GM18870 (cell line): ENCODE measurements around the gene KCNIP1.
A peak's percentile ranks its signal among the peaks of the same experiment; 100 is the strongest.

ENCODE experiments used
- ATAC-seq: cut with Tn5 transposase; IDR thresholded peaks from one replicate; pipeline ENCODE4 v1.9.1; 2021; ENCODE audit warnings: moderate library complexity; ENCODE audit not compliant: unreplicated experiment

KCNIP1 gene

DNA sequence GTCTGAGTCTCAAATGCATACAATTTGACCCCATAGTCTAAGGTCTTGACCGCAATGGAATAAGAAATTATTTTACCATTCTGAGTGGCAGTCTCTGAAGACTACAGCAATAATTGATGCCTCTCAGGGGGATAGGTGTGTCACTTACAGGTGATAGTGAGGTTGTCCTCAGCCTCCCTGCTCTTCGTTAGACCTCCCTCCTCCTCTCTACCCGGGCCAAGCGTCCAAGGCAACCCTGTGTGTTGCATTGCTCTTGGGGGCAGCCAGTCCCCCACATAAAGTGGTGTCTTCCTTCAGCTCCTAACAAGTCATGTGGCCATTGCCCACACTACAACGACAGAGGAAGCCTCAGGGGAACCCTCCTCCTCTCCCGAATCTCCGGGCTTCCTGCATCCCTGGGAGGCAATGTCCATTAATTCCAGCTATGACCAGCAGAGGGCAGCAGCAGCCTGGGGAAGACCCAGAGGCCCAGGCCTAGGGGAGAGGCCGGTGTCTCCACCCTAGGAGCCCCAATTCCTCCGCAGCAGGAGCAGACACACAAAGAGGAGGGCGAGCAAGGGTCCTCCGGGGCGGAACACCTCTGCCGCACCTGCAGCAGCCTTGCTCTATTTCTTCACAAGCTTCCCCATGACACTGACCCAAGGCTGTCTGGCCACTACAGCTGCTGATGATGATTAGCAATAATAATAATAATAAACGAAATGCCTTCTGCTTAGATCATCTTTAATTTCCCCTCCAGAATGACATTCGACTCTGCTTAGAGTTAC is 134.8 kb downstream of the KCNIP1 start:
- ATAC-seq = peak; percentile 60

DNA sequence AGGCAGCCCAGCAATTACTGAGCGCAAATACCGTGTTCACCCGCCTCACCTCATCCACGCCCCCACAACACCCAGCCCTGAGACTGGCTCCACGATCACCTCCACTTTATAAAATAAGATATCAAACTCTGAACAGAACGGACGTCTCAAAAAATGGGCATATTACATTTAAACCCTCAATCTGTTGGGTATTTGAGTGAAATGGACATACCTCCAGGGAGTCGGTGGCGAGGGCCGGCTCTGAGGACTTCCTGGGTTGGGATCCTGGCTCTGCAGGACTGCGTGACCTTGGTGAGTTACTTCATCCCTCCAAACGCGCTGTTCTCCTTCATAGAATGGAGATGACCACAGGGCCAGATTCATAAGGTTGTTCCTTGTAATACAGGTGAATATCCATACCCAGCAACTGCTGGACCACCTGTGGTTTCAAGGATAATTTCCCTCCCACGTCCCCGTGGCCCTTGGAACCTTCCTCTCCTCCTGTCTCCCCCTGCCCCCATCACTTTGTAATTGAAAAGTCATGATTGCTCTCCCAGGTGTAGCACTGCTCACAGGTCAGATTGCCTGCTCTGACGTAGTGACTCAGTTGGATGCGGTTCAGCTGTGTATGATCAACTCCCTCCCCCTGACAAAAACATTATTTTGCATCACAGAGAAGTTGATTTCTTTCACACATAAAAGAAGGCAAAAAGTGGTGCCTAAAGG is 135.6 kb downstream of the KCNIP1 start:
- ATAC-seq = no peak

DNA sequence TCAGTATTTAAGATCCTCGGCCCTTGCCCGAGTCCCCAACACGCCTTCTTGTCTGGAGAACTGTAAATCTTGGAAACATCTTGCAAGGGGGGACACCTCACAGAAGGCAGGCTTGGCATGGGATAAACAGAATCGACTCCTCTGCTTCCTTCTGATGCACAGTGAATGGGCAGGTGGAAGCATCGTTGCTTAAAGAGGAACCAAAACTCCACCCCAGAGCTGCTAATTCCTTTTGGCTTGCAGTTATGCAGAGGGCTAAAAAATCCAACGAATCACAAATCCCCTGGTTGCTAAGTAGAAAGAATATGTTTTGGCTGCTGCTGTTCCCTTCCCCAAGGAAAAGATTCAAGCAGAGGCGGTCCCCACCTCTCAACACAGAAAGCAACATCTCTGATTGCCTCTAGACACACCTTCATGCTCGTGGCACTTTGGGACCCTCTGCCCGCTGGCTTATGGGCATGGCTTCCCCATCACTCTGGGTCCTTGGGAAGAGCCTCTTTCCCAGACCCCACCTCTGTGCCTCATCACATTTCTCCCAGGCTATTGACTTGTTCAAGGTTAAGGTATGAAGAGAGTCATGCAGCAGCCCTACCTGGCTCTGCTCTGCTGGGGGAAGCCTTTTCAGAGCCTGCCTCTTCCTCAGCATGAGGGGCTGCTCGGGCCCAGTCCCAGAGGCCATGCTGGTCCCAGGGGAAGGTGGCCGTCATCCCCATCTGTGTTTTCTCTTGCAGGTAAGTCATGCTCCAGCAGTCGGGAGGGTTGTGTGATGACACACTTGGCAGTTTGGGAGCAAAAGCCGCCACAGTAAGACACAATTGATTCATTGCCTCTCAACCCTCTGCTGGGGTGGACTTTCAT is 137.1 kb downstream of the KCNIP1 start:
- ATAC-seq = no peak

DNA sequence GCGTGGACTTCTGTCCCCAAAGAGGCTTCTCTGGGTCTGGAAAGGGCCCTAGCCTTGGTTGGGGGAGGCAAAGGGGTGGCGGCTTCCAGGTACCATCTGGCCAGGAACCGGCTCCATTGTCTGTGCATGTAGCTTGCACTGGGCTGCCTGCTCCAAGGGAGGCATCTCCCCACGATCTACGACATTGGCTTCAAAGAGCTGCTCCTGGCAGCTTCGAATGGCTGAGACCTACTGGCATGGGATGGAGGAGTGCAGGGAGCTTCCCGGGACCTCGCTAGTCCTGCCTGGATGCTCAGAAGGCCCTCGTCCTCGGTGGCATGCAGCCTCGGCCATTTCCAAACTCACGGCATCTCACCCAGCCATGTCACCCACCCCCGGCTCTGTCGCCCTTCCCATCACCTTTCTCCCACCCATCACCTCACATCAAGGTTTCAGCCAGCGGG is 137.8 kb downstream of the KCNIP1 start:
- ATAC-seq = no peak

DNA sequence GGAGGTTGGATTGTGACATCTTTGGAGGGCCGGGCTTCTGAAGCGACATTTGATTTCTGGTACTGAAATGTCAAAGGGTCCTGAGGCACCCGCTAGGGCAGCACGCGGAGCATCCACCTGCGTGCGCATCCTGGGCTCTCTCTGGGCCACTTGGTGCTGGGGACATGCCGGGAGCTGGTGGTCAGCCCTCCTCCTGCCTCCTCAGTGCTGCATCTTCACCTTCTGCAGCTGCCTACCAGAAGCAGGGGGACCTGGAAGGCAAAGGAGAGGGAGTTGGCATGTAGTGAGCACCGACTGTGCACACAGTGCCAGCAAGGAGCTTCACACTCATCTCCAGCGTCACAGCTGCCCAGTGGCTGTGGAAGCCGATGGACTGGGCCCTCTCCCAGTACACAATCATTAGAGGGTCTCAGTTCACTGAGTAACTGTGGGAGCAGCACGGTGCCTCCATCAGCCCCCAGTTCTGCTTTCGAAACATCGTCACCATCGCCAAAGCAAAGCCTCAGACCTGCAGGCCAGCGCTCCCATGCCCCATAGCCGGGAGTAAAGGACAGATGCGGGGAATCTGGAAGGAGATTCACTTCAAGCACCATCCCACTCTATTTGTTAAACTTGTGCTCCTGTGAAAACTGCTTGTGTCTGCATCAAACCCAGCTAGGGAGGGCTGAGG is 138.4 kb downstream of the KCNIP1 start:
- ATAC-seq = no peak

DNA sequence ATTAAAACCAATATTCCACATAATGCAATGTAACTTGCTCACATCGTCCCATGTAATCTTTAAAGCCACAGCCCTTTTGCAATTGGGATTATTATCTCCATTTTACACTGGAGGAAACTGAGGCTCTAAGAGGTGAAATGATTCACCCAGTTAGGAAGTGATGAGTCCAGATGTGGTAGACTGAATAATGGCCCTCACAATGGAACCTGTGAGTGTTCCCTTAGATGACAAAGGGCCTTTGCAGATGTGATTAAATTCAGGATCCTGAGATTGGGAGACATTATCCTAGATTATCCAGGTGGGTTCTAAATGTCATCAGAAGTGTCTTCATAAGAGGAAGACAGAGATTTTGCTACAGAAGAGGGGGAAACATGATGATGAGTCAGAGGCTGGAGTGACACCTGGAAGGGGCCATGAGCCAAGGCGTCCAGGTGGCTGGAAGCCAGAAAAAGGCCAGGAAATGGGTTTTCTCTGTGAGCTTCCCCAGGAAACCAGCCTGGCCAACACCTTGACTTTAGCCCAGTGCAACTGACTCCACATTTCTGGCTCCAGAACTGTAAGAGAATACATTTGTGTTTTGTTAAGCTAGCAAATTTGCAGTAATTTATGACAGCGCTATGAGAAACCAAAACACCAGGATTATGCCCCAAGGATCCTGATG is 139.1 kb downstream of the KCNIP1 start:
- no peak for ATAC-seq

DNA sequence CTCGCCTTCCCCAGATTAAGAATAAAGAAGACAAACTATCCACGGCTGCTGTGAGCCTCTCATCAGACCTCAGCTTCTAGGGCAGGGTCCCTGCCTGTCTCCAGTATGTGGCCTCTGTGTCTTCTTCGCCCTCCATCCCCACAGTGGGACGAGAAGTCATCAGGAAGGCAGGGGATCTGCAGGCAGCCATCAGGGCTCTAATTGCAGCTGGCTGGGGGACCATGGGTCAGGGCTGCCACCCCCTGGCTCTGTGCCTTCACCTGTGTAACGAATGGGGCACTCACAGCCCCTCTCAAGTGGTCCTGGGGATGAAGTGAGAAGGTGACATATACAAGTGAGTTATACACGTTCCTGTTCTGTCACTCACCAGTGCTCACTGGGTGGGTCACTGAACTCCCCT is 139.8 kb downstream of the KCNIP1 start:
- ATAC-seq = no peak

DNA sequence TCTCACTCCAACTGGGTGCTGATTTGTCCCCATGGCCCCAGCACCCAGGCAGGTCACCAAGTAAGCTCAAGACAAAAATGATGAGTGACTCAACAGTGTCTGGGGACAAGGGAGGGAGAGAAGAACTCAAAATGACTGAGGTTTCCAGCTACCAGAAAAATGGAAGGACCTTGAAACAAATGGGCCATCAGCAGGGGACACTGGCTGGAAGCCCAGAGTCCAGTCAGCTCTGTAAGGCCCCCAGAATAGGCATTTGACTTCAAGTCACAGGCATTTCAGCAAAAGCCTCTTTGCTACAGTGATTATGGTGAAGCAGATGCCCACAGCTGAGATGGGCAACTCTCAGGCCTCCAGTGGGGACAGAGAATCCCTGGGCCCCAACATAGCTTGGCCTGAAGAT is 140.7 kb downstream of the KCNIP1 start:
- ATAC-seq = no peak

DNA sequence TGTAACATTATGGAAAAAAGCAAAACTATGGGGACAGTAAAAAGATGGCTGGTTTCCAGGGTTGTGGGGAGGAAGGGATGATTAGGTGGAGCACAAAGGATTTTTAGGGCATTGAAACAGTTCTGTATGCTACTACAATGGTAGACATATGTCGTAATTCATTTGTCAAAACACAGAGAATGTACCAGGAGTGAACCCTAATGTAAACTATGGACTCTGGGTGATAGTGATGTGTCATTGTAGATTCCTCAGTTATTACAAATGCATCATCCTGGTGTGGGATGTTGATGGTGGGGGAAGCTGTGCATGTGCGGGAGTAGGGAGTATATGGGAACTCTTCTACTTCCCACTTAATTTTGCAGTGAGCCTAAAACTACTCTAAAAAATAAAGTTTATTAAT is 144.7 kb downstream of the KCNIP1 start:
- no peak for ATAC-seq

DNA sequence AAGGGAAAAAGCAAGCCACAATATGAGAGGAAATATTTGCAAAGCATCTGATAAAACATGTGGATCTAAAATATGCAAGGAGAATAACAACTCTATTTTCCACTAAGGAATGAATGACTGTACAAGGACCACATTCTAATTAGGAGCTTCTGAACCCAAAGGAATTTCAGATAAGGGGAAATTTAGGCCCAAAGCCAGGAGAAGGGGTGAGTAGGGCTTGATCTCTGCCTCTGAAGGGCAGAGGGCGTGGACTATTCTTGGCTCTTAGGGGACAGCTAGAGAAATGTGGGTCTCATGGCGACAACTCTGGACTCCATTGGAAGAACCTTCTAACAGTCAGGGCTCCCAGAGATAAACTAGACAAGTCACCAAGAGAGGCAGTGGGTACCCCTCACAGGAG is 147.0 kb downstream of the KCNIP1 start:
- no peak for ATAC-seq

DNA sequence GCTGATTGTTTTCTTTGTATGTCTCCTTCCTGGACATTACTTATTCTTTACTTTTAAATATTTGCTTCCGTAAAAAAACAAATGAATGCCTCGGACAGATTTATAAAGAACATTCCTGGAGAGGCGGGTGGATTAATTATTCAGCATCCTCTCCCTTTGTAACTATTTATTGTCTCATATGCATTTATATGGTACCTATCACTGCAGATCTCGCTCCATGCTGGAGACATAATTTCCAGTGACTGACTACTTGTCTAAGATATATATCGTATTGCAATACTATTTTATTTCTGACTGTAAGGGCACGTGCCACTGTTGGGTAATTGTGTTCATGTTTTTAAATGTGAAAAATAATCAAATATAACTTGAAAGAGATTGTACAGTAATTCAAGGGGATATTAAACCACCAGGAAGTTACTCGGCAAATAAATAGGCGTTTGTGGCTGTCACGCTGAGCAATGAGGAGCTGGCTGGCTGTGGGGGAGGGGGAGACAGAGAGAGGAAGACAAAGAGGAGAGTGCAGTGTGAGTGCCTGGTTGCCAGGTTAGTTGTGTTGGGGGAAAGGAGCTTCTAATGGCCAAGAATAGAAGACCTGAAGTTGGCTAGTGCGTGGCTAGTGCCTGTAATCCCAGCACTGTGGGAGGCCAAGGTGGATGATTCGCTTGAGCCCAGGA is 147.9 kb downstream of the KCNIP1 start:
- no peak for ATAC-seq

DNA sequence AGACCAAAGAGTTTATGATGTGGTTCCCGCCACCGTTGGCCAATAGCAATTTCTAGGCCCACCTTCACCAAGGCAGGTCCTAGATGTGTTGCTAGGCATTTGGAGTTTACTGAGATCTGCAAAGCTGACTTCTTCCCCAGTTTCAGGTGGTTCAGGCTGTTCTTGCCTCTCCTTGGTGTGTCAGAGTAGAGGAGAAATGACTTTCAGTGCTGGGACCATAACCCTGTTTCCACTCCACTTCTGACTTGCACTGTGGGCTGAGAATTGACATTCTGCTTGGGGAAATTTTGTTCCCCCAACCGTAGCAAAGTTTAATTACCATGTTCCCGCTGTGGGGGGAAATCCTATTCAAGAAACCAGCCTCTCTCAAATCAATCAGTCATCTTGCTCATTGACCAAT is 151.7 kb downstream of the KCNIP1 start:
- no peak for ATAC-seq

DNA sequence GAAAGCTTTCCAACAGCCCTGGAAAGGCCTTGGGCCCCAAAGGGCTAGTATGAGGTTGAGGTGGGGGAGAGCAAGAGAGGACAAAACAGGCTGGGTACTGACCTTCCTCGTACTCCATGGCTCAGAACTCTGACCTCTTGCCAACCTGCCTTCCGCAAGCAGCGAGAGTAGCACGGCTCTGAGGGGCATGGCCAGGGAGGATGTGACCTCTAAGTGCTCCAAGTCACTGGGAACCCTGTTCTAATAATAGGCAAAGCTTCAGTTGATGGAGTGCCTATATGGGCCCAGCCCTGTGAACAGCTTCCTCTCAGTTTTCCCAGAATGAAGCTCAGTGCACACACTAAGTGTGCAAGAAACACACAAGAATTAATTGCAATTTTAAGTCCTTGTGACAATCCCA is 152.1 kb downstream of the KCNIP1 start:
- no peak for ATAC-seq

DNA sequence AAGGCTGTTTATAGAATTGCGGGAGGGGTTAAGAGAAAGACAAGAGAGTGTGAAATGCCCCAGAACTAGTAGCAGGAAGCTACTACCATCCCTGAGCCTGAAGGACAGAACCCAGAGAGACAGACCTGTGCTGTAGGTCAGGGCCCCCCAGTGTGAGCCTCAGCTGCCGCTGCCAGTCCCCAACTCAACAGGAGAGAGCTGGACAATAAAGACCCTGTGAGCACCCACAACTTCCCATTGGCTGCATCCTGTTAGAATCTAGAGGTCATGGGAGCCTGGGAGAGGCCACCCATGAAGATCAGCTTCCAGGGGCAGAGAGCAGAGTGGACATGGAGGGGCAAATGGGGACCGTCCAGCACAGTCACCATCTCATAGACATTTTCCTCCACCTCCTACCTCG is 152.5 kb downstream of the KCNIP1 start:
- ATAC-seq = no peak

DNA sequence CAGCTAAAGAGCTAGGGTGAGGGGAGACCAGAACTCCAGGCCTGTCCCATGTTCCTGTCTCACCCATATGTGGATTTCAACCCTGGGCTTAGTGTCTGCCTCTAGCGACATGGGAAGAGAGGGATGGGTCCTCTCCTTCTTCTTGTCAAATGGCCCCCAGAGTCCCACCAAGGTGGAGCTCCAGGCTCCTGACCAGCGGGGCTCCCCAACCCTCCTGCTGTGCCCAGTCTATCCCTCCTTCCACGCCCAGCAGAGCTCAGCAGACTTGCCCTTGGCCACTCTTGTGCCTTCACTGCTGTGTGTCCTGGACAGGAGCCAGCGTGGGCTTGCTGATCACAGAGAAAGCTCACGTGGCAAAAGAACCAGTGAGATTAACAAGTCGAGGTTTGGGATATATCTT is 156.7 kb downstream of the KCNIP1 start:
- no peak for ATAC-seq

DNA sequence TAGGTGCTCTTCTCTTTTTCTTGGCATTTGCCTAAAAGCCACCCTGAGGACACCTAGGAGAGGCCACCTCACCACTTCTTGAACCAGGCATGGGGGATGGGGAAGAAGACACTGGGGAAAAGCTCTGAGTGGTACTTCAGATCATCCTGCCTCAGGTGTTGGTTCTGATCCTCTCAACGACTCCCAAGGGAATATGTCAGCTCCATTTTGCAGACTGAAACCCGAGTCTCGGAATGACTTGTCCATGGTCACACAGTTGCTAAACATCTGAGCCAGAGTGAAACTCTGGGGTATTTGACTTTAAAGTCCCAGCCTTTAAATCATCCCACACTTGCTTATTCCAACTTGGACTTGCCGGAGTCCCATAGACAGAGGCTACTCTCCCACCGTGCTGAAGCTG is 159.1 kb downstream of the KCNIP1 start:
- ATAC-seq = no peak

DNA sequence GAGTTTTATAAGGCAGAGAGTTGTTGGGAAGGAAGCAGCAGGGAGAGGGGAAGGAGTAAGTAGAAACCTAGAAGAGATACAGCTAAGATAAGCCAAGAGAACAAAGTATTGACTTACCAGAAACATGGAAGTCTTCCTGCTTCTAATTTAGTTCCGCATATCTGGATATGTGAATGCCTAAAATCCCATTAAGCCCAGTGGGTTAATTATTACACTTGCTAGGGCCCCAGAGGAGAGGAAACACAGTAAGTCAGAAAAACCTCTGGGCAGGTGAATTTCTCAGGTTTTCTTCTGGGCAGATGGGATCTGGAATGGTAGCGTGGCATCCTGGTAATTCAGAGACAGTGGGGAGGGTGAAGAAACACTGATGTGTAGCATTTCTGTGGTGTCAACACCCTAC is 175.0 kb downstream of the KCNIP1 start:
- no peak for ATAC-seq

DNA sequence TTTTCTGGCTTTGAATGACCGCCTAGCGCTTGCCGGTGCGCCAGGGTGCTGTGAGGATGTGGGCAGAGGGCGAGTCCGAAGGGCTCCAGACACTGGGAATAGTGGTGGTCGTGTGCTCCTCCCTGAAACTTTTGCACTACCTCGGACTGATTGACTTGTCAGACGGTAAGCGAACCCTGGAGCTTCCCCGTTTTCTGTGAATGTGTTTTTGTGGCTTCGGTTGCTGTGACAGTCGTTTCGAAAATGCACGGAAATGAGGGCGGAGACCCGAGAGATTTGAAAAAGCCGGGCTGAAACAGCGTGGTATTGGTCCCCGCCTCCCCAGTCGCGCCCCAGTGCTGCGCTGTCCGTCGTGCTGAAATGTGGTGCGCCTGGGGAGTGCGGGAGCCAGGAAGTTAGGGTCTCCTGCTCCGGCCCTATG is 177.2 kb downstream of the KCNIP1 start:
- no peak for ATAC-seq

DNA sequence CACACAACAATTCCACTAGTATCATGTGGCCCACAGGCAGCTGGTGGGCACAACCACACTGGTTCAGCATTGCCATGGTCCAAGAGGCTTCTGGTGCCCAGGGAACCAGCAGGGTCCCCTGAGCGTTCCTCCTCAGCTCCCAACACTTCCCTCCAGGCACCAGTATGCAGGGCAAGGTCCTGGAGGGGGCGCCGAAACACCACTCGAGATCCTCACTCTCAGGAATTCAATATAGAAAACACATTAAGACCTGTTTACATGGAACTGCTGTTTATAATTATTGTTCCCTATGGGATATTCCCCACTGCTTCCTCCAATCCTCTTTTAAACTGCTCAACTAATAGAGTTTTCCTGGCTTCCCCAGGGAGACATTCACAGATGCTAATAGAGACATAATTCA is 187.8 kb downstream of the KCNIP1 start:
- ATAC-seq = no peak

DNA sequence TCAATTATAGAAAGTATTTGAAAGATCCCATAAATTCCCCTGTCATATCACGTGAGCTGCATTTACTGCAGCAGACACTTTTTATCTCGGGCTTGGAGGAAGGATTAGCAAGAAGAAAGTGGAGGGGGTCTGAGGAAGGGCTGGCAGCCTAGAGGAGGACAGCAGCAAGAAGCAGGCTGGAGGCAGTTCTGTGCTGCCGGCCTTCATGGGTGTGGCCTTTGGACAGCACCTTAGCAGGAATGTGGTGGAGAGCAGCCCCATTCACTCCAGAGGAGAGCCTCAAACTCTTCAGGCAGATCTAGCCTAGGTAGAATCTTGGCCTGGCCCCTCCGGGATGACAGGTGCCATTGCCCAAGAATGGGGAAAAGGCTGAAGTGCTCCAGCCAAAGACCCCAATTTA is 189.9 kb downstream of the KCNIP1 start:
- no peak for ATAC-seq
